CD14-positive monocyte (primary cell): Measurements from ENCODE around the gene PRR5. TPM values are rescaled to one million over a fixed set of nuclear protein-coding genes. Genes with fewer than 3 reads are reported as not detected.
A peak's percentile ranks its signal among the peaks of the same experiment; 100 is the strongest.

ENCODE experiments used
- DNase-seq, 3 donors: peaks; one replicate each; pipeline ENCODE4 v3.0.0-alpha.2; 2011 to 2022
- H2AFZ ChIP-seq: 2 replicates; pipeline ENCODE4 v1.6.0; 2012; ENCODE audit warnings: mild to moderate bottlenecking, low read depth, low read length, inconsistent platforms; ENCODE audit not compliant: insufficient read depth, poor library complexity, severe bottlenecking
- H3K27ac ChIP-seq, 2 donors: 1 replicate in 1 of 2; 2 replicates in 1 of 2; pipeline ENCODE4 v1.5.1; 2012 to 2013; ENCODE audit warnings: low read length in 2 of 2, control low read depth in 1 of 2, inconsistent platforms in 1 of 2, low read depth in 1 of 2, mild to moderate bottlenecking in 1 of 2
- H3K27me3 ChIP-seq, 2 donors: one replicate each; pipeline versions ENCODE4 v1.6.0 to v1.6.1; 2011 to 2013; ENCODE audit warnings: low read length in 2 of 2; ENCODE audit not compliant: control insufficient read depth in 2 of 2, insufficient read depth in 2 of 2
- H3K36me3 ChIP-seq, 2 donors: replicated peaks in 1 of 2; 1 replicate in 1 of 2; 2 replicates in 1 of 2; pipeline versions ENCODE4 v1.5.1 to v1.6.1; 2012 to 2013; ENCODE audit warnings: low read length in 2 of 2, control low read depth in 1 of 2, inconsistent platforms in 1 of 2, mild to moderate bottlenecking in 1 of 2; ENCODE audit not compliant: insufficient read depth in 2 of 2, control insufficient read depth in 1 of 2
- H3K4me1 ChIP-seq, 2 donors: 1 replicate in 1 of 2; 2 replicates in 1 of 2; pipeline versions ENCODE4 v1.5.1 to v1.6.1; 2012 to 2013; ENCODE audit warnings: low read length in 2 of 2, control low read depth in 1 of 2, inconsistent platforms in 1 of 2, mild to moderate bottlenecking in 1 of 2, moderate library complexity in 1 of 2; ENCODE audit not compliant: insufficient read depth in 2 of 2, control insufficient read depth in 1 of 2
- H3K4me2 ChIP-seq: replicated peaks from 2 replicates; pipeline ENCODE3; 2012; ENCODE audit warnings: low read length, moderate library complexity, mild to moderate bottlenecking; ENCODE audit not compliant: poor library complexity, severe bottlenecking; ENCODE audit errors: extremely low read depth
- H3K4me3 ChIP-seq, 3 experiments: fragments of 200-600 bp in 1 of 3; sonication (generic) in 1 of 3; replicated peaks in 1 of 3; 1 replicate in 2 of 3; 2 replicates in 1 of 3; pipeline ENCODE4 v1.5.1; 2011 to 2013; ENCODE audit warnings: low read length in 3 of 3, mild to moderate bottlenecking in 3 of 3, control low read depth in 2 of 3, low read depth in 2 of 3, inconsistent platforms in 1 of 3, moderate library complexity in 1 of 3
- H3K79me2 ChIP-seq: 2 replicates; pipeline ENCODE4 v1.6.0; 2012; ENCODE audit warnings: mild to moderate bottlenecking, control low read depth, inconsistent platforms, low read length, moderate library complexity; ENCODE audit not compliant: insufficient read depth
- H3K9ac ChIP-seq: 2 replicates; pipeline ENCODE4 v1.6.0; 2017; ENCODE audit warnings: low read length, mild to moderate bottlenecking; ENCODE audit not compliant: insufficient read depth, poor library complexity, severe bottlenecking
- H3K9me3 ChIP-seq, 2 donors: replicated peaks in 1 of 2; 1 replicate in 1 of 2; 2 replicates in 1 of 2; pipeline versions ENCODE4 v1.5.1 to v1.6.1; 2012 to 2013; ENCODE audit warnings: low read length in 2 of 2, control low read depth in 1 of 2; ENCODE audit not compliant: control insufficient read depth in 1 of 2, insufficient read depth in 1 of 2
- H4K20me1 ChIP-seq: 2 replicates; pipeline ENCODE4 v1.6.0; 2012; ENCODE audit warnings: mild to moderate bottlenecking, low read length, control low read depth, moderate library complexity; ENCODE audit not compliant: insufficient read depth
- H3K27ac Mint-ChIP-seq, 7 donors: one replicate each; pipeline ENCODE4 v1.8.0; 2020; ENCODE audit warnings: mild to moderate bottlenecking in 7 of 7, mixed read lengths in 7 of 7, moderate library complexity in 6 of 7, inconsistent platforms in 2 of 7
- H3K27me3 Mint-ChIP-seq, 3 donors: one replicate each; pipeline ENCODE4 v1.8.0; 2021 to 2022; ENCODE audit warnings: low read depth in 3 of 3, mild to moderate bottlenecking in 3 of 3, mixed read lengths in 3 of 3, moderate library complexity in 3 of 3, inconsistent platforms in 1 of 3
- H3K36me3 Mint-ChIP-seq, 2 donors: one replicate each; pipeline ENCODE4 v1.8.0; 2020; ENCODE audit warnings: mixed read lengths in 2 of 2, inconsistent platforms in 1 of 2, mild to moderate bottlenecking in 1 of 2
- H3K4me1 Mint-ChIP-seq: one replicate; pipeline ENCODE4 v1.8.0; 2020; ENCODE audit warnings: mild to moderate bottlenecking, mixed read lengths
- H3K4me3 Mint-ChIP-seq, 2 donors: one replicate each; pipeline ENCODE4 v1.8.0; 2020; ENCODE audit warnings: mild to moderate bottlenecking in 2 of 2, mixed read lengths in 2 of 2, moderate library complexity in 1 of 2
- H3K9me3 Mint-ChIP-seq, 7 donors: one replicate each; pipeline ENCODE4 v1.8.0; 2020 to 2022; ENCODE audit warnings: mixed read lengths in 7 of 7, mild to moderate bottlenecking in 6 of 7, moderate library complexity in 6 of 7, inconsistent platforms in 2 of 7
- WGBS: methylation state at CpG from one replicate; pipeline ENCODE4 v1.1.5; 2013; ENCODE audit warnings: missing lambda C conversion rate; ENCODE audit not compliant: insufficient coverage; 5-methylcytosine and 5-hydroxymethylcytosine counted together
- intact Hi-C, 2 donors: fragments of 100-400 bp; cut with micrococcal nuclease; formaldehyde crosslinking; loops; one replicate each; pipeline versions ENCODE4 v1.15.0 to v1.15.1; 2023
- polyA plus RNA-seq, 3 donors: library from polyadenylated mRNA; depleted of rRNA in 1 of 3; unstranded in 2 of 3; stranded (reverse) in 1 of 3; fragments of 300-500 nt in 2 of 3; fragments of >200 nt in 1 of 3; fragmentation: Illumina TruSeq in 2 of 3; gene quantifications; 1 replicate in 2 of 3; 2 replicates in 1 of 3; pipeline ENCODE4 v1.2.3, GENCODE V29; 2012 to 2021
- TF ChIP-seq, protein P1 (sequence below): fragments of 200-600 bp; IDR thresholded peaks from one replicate; pipeline ENCODE4 v1.8.0; 2022; ENCODE audit warnings: antibody characterized with exemption, mild to moderate bottlenecking

The PRR5 gene
- polyA plus RNA-seq, 3 donors: 0.66 to 1.5 (median 1.2) TPM

DNA sequence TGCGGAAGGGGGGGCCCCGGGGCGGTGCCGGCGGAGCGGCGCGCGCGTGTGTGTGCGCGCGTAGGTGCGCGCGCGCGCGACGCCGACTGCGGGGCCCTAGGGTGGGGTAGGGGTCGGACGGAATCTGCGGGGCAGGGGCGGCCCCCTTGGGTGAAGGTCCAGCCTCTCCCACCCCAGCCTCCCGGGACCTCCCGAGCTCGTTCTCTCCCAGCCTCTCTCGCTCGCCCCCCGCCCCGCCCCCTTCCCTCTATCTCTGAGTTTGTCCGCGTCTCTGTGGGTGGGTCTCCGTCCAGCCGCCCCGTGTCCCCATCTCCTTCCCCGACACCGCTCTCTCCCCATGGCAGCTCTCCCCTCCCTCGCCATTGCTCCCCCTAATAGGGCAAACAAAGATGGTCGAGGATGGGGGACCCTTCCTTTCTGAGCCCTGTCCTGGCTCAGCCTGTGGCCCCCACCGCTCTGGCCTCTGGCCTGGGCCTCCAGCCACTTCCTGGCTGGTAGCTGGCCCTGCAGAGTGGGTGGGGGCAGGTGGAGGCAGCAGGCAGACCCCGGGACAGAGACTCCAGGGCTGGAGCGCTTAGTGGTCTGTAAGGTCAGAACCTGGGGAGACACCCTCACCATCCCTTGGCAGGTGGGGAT is 33.0 kb upstream of the PRR5 start:
- Histone ChIP-seq H4K20me1 (no peaks in the 10 kb centered on the region), H3K36me3 (no peaks in the 10 kb centered on the region), H3K4me3 (peak overlapping the region in 2 of 3 experiments; percentile 35 to 56), H2AFZ (no peak overlapping the region), H3K9ac (peak overlapping the region; percentile 21), H3K4me2 (peak overlapping the region; percentile 71), H3K27ac (no peak overlapping the region), H3K4me1 (peaks cover 47 to 55% of the 10 kb centered on the region in 2 donors), H3K79me2 (no peaks in the 10 kb centered on the region), H3K9me3 (peaks cover 0 to 5% of the 10 kb centered on the region in 2 donors), H3K27me3 (peaks cover 25 to 41% of the 10 kb centered on the region in 2 donors)
- Mint-ChIP-seq H3K36me3 (peaks cover 3 to 10% of the 10 kb centered on the region in 2 donors), H3K4me1 (peaks cover 58% of the 10 kb centered on the region), H3K9me3 (peaks cover 0 to 10% (median 0%) of the 10 kb centered on the region in 7 donors), H3K27me3 (peaks cover 42 to 57% (median 49%) of the 10 kb centered on the region in 3 donors), H3K27ac (no peak overlapping the region), H3K4me3 (peak overlapping the region; percentile 72 to 80)
- TF ChIP-seq, protein P1, sequence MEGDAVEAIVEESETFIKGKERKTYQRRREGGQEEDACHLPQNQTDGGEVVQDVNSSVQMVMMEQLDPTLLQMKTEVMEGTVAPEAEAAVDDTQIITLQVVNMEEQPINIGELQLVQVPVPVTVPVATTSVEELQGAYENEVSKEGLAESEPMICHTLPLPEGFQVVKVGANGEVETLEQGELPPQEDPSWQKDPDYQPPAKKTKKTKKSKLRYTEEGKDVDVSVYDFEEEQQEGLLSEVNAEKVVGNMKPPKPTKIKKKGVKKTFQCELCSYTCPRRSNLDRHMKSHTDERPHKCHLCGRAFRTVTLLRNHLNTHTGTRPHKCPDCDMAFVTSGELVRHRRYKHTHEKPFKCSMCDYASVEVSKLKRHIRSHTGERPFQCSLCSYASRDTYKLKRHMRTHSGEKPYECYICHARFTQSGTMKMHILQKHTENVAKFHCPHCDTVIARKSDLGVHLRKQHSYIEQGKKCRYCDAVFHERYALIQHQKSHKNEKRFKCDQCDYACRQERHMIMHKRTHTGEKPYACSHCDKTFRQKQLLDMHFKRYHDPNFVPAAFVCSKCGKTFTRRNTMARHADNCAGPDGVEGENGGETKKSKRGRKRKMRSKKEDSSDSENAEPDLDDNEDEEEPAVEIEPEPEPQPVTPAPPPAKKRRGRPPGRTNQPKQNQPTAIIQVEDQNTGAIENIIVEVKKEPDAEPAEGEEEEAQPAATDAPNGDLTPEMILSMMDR: no peak
- no peak for DNase-seq
- intact Hi-C loops: no loop called here
- 3% methylated on average over 22 of the region's 45 CpGs for WGBS

DNA sequence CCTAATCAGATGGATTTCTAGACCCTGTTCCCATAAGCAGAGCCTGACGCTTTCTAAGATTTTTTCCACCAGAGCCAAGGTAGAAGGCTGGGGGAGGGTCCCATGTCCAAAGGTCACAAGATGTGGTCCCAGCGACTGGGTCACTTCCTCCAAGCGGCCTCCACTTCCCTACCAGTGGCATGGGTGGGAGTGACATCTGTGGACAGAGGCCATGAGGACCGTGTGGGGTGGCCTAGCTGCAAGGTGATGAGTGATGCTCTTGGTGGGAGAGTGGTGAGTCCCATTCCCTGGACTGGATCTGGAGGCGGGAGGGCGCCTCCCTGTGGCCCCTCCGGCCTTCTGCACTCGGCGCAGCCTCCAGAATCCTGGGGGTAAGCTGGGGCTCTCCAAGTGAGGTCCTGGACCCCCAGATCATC is 32.4 kb upstream of the PRR5 start:
- Histone ChIP-seq H4K20me1 (no peaks in the 10 kb centered on the region), H3K9ac (no peak overlapping the region), H3K4me1 (peaks cover 41 to 49% of the 10 kb centered on the region in 2 donors), H3K9me3 (peaks cover 0 to 5% of the 10 kb centered on the region in 2 donors), H3K27me3 (peaks cover 25 to 41% of the 10 kb centered on the region in 2 donors), H3K4me2 (peak overlapping the region; percentile 71), H3K4me3 (peak overlapping the region in 2 of 3 experiments; percentile 35 to 56), H2AFZ (no peak overlapping the region), H3K79me2 (no peaks in the 10 kb centered on the region), H3K27ac (no peak overlapping the region), H3K36me3 (no peaks in the 10 kb centered on the region)
- Mint-ChIP-seq H3K36me3 (peaks cover 3 to 10% of the 10 kb centered on the region in 2 donors), H3K27ac (no peak overlapping the region), H3K9me3 (peaks cover 0 to 10% (median 0%) of the 10 kb centered on the region in 7 donors), H3K4me1 (peaks cover 52% of the 10 kb centered on the region), H3K27me3 (peaks cover 46 to 59% (median 52%) of the 10 kb centered on the region in 3 donors), H3K4me3 (peak overlapping the region; percentile 72 to 80)
- 72% methylated on average over 3 of the region's 9 CpGs for WGBS
- intact Hi-C loops: no loop called here
- TF ChIP-seq, protein P1: peak; percentile 38
- peak in 1 of 3 donors; percentile 23 for DNase-seq
